Cardiac fibroblast (primary cell): ENCODE measurements around the gene PKP1.

Experiments
- DNase-seq, 2 donors: peaks; one replicate each; pipeline versions ENCODE4 v3.0.0 to v3.0.0-alpha.2; 2010; ENCODE audit warnings: low read depth in 2 of 2
- H3K4me3 ChIP-seq, 2 donors: replicated peaks in 1 of 2; 1 replicate in 1 of 2; 2 replicates in 1 of 2; pipeline ENCODE4 v1.5.1; 2011; ENCODE audit warnings: low read depth in 2 of 2, low read length in 2 of 2, mild to moderate bottlenecking in 2 of 2, moderate library complexity in 1 of 2
- CTCF ChIP-seq: IDR thresholded peaks from one replicate; pipeline ENCODE4 v1.5.1; 2011; ENCODE audit warnings: low read depth, mild to moderate bottlenecking, low read length, inconsistent platforms

The PKP1 gene

GRCh38 chr1:201324821-201325677 lies 41.7 kb downstream of the PKP1 start:
- H3K4me3 ChIP-seq = no peak overlapping the region
- no peak for TF ChIP-seq CTCF
- no peak for DNase-seq

- TF ChIP-seq CTCF = no peak
- DNase-seq = no peak
- no peak overlapping the region for H3K4me3 ChIP-seq
Measured at GRCh38 chr1:201325678-201326060, 42.4 kb downstream of the PKP1 start.

- no peak overlapping the region for H3K4me3 ChIP-seq
- no peak for TF ChIP-seq CTCF
- DNase-seq = no peak
Measured at GRCh38 chr1:201326710-201327109, 43.4 kb downstream of the PKP1 start.

GRCh38 chr1:201327687-201328240 lies 44.5 kb downstream of the PKP1 start:
- TF ChIP-seq CTCF = no peak
- H3K4me3 ChIP-seq = no peak overlapping the region

GRCh38 chr1:201328576-201328975 lies 45.3 kb downstream of the PKP1 start:
- DNase-seq = no peak
- no peak overlapping the region for H3K4me3 ChIP-seq
- TF ChIP-seq CTCF = no peak

More at GRCh38 chr1:201327687-201328240, 44.5 kb downstream of the PKP1 start:
- no peak for DNase-seq

GRCh38 chr1:201329286-201329685 lies 46.0 kb downstream of the PKP1 start:
- H3K4me3 ChIP-seq = no peak overlapping the region
- DNase-seq = peak; percentile 26 to 32
- no peak for TF ChIP-seq CTCF
